Pancreas (tissue), 10 donors: Measurements from ENCODE around the gene LRFN5. TPM values are rescaled to one million over a fixed set of nuclear protein-coding genes. Genes with fewer than 3 reads are reported as not detected.
"Not testable (repeated sequence)": the region's sequence is repeated elsewhere in the genome, so short reads cannot be mapped to it uniquely, and the experiment has no call there.

ENCODE experiments used
- ATAC-seq, 4 donors: fragments of 200-7000 bp; cut with Tn5 transposase; one replicate each; pipeline versions ENCODE4 v1.8.0 to v1.9.1; 2020; ENCODE audit warnings: mild to moderate bottlenecking in 4 of 4, moderate library complexity in 4 of 4
- DNase-seq, 6 donors: peaks; one replicate each; pipeline ENCODE4 v3.0.0-alpha.2; 2020
- FAIRE-seq: peaks from 2 replicates; lab custom pipeline; 2012; peaks lifted over from hg19 to GRCh38; lab: Jason Lieb, UNC
- H3K27ac ChIP-seq, 4 donors: fragments of 200-600 bp; sonication (generic); 1 replicate in 3 of 4; 2 replicates in 1 of 4; pipeline versions ENCODE4 v1.5.0 to v1.8.0; 2020
- H3K27me3 ChIP-seq, 4 donors: fragments of 200-600 bp; one replicate each; pipeline ENCODE4 v1.8.0; 2021
- H3K36me3 ChIP-seq, 3 donors: fragments of 200-600 bp; sonication (generic) in 1 of 3; one replicate each; pipeline versions ENCODE4 v1.5.0 to v1.8.0; 2020 to 2021
- H3K4me1 ChIP-seq, 3 donors: fragments of 200-600 bp; one replicate each; pipeline ENCODE4 v1.8.0; 2021
- H3K4me3 ChIP-seq, 4 donors: fragments of 200-600 bp; sonication (generic) in 2 of 4; one replicate each; pipeline versions ENCODE4 v1.5.0 to v1.8.0; 2020 to 2021
- H3K9me3 ChIP-seq, 4 donors: fragments of 200-600 bp; one replicate each; pipeline ENCODE4 v1.8.0; 2021
- WGBS, 2 donors: extraction: QIAGEN DNeasy Blood & Tissue Kit; methylation state at CpG; one replicate each; pipeline ENCODE4 v1.1.7; 2013; 5-methylcytosine and 5-hydroxymethylcytosine counted together
- intact Hi-C, 3 donors: fragments of 100-400 bp; cut with DNase I; formaldehyde crosslinking; loops; one replicate each; pipeline versions ENCODE4 v1.11.1 to v1.14.2; 2022
- polyA plus RNA-seq, 2 donors: library from polyadenylated mRNA; stranded (reverse); fragments of 200-250 nt; gene quantifications; one replicate each; pipeline ENCODE4 v1.2.3, GENCODE V29; 2013
- total RNA-seq, 6 donors: library from RNA; stranded (reverse); fragmentation: NEBNext Ultra II Directional in 4 of 6; extraction: Animal tissue kit (Norgen Biotek cat#: 25700) in 4 of 6; gene quantifications; one replicate each; pipeline versions ENCODE4 v1.2.1 to v1.2.4, GENCODE V29; 2021 to 2023
- TF ChIP-seq, protein P1 (sequence below), 4 donors: fragments of 200-600 bp; sonication (generic) in 3 of 4; IDR thresholded peaks; one replicate each; pipeline versions ENCODE4 v1.5.0 to v1.8.0; 2021; ENCODE audit warnings: antibody characterized with exemption in 4 of 4
- donor health status: healthy with polysubstance abuse.
- donor health status: DM: no; HTN: no; CAD: no; lungs with moderate emphysema.
- donor health status: DM: no; HTN: no; CAD: no.
- donor health status: control.
- donor health status: control.
- donor health status: Bipolar disorder and iron deficiency.
- donor health status: DM: yes; HTN: yes; CAD: no.
- donor health status: DM: no; HTN: no; CAD: no.
- donor health status: DM: no; HTN: no; CAD: no.
- donor health status: DM: yes; HTN: yes; CAD: no.

The LRFN5 gene
- total and polyA plus RNA-seq, 8 donors, result 0.13 to 1.4 (median 0.29) TPM

DNA sequence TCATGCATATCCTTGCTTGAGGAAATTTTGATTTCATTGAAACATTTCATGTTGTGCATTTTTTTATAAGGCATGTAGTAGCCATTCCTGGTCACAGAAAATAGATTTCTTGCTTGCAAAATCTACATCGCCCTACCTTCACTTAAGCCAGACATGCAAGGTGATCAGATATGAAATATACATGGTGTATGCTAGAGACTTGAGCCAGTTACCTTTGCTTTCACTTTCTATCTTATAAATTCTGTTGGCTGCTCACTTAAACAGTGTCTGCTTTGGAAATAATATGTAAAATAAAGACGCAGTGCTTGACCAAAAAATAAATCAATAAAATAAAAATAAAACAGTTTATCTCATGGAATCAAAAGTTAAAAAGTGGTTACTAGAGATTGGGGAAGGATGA is 136.5 kb downstream of the LRFN5 start:
- WGBS, 2 donors, result 56 to 64% methylated on average over 2 of the region's 2 CpGs

DNA sequence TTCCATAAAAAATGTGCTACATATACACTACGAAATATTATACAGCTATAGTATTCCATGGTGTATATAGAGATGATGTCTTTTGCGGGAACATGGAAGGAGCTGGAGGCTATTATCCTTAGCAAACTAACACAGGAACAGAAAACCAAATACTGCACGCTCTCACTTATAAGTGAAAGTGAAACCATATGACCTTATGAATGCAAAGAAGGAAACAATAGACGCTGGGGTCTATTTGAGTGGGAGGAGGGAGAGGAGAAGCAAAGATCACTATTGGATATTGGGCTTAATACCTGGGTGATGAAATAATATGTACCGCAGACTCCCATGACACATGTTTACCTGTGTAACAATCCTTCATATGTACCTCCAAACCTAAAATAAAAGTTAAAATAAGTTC is 142.8 kb downstream of the LRFN5 start:
- ATAC-seq, result peak in 2 of 4 donors; percentile 34 to 35
- intact Hi-C loops, result no loop called here
- FAIRE-seq, result no peak
- Histone ChIP-seq H3K36me3 (no peaks in the 10 kb centered on the region), H3K27me3 (no peaks in the 10 kb centered on the region), H3K4me1 (no peaks in the 10 kb centered on the region), H3K9me3 (no peaks in the 10 kb centered on the region), H3K27ac (no peak overlapping the region), H3K4me3 (no peak overlapping the region)
- TF ChIP-seq, protein P1, sequence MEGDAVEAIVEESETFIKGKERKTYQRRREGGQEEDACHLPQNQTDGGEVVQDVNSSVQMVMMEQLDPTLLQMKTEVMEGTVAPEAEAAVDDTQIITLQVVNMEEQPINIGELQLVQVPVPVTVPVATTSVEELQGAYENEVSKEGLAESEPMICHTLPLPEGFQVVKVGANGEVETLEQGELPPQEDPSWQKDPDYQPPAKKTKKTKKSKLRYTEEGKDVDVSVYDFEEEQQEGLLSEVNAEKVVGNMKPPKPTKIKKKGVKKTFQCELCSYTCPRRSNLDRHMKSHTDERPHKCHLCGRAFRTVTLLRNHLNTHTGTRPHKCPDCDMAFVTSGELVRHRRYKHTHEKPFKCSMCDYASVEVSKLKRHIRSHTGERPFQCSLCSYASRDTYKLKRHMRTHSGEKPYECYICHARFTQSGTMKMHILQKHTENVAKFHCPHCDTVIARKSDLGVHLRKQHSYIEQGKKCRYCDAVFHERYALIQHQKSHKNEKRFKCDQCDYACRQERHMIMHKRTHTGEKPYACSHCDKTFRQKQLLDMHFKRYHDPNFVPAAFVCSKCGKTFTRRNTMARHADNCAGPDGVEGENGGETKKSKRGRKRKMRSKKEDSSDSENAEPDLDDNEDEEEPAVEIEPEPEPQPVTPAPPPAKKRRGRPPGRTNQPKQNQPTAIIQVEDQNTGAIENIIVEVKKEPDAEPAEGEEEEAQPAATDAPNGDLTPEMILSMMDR (IDR thresholded peaks at IDR 0.05), result no peak
- DNase-seq, result no peak
- 57 to 61% methylated on average over 5 of the region's 5 CpGs for WGBS, 2 donors

More for the DNA sequence above, 136.5 kb downstream of the LRFN5 start:
- Histone ChIP-seq H3K4me3 (no peak overlapping the region), H3K27ac (no peak overlapping the region), H3K4me1 (no peaks in the 10 kb centered on the region), H3K36me3 (no peaks in the 10 kb centered on the region), H3K27me3 (no peaks in the 10 kb centered on the region), H3K9me3 (no peaks in the 10 kb centered on the region)
- DNase-seq (no peak), ATAC-seq (no peak), FAIRE-seq (no peak)
- intact Hi-C loops, result no loop called here
- TF ChIP-seq, protein P1 (IDR thresholded peaks at IDR 0.05), result no peak

DNA sequence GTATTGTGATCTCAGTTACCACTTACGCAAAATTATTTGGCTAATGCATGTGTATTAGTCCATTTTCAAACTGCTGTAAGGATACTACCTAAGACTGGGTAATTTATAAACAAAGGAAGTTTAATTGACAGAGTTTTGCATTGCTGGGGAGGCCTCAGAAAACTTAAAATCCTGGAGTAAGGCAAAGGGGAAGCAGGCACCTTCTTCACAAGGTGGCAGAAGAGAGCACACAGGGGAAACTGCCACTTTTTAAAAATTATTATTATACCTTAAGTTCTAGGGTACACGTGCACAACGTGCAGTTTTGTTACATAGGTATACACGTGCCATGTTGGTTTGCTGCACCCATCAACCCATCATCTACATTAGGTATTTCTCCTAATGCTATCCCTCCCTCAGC is 143.9 kb downstream of the LRFN5 start:
- intact Hi-C loops, DNase-seq, H3K27ac ChIP-seq, H3K27me3 ChIP-seq, H3K4me1 ChIP-seq, FAIRE-seq, H3K4me3 ChIP-seq, ATAC-seq, H3K9me3 ChIP-seq, H3K36me3 ChIP-seq: not testable (repeated sequence)
- 51 to 58% methylated on average over 4 of the region's 4 CpGs for WGBS, 2 donors

DNA sequence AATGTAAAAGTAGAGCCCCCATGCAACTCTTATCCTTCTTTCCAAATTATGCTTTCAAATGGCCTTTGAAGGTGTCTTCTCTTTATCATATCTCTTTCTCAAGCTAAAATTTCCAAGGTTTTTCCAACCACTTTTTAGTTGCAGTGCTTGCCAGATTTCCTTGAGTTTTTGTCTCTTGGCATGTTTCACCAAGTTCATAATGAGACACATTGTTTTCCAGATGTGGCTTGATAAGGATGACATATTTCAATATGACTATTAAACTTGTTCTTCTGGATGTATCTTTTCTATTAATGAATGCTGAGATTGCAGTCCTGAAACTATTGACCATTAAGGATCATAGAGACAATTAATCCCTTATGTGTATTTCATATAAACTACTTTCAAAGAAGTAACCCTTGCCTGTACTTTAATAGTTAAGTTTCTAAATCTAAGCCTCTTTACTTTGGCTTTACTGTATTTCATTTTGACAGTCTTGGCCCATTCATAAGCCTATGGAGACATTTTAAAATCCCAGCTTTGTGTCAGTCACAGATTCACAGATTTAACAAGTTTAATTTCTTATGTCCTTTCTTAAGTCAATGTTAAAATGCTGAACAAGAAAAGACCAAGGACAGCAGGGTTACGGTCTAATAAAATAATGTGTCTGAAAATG is 151.5 kb downstream of the LRFN5 start:
- no peaks in the 10 kb centered on the region for H3K27me3 ChIP-seq
- no peak overlapping the region for H3K4me3 ChIP-seq
- TF ChIP-seq, protein P1 (IDR thresholded peaks at IDR 0.05), result no peak
- no peak for DNase-seq
- ATAC-seq, result no peak
- H3K4me1 ChIP-seq, result no peaks in the 10 kb centered on the region
- intact Hi-C loops, result no loop called here
- no peak for FAIRE-seq
- WGBS, 2 donors, result 69 to 93% methylated on average over 1 of the region's 1 CpG
- H3K36me3 ChIP-seq, result no peaks in the 10 kb centered on the region
- H3K27ac ChIP-seq, result no peak overlapping the region
- H3K9me3 ChIP-seq, result no peaks in the 10 kb centered on the region

DNA sequence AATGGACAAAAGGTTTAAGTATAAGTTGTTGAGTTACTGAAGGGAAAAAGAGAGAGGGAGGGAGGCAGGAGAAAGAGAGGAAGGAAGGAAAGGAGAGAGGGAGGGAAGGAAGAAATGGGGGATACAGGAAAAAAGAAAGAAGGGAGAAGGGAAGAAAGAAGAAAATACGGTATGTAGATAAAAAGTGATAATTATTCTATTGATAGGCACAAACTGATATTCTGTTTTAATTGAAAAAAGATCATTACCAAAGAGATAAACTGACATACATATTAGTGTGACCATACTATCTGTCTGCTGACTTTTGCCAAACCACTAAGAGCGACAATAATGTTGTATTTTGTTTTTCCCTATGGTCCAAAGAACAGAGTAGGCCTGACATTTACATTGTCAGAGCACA is 154.5 kb downstream of the LRFN5 start:
- no peak for ATAC-seq

More for the DNA sequence above, 154.5 kb downstream of the LRFN5 start:
- no peaks in the 10 kb centered on the region for H3K27me3 ChIP-seq
- no peaks in the 10 kb centered on the region for H3K36me3 ChIP-seq
- H3K9me3 ChIP-seq, result no peaks in the 10 kb centered on the region
- H3K4me1 ChIP-seq, result no peaks in the 10 kb centered on the region
- FAIRE-seq (no peak), DNase-seq (no peak)
- H3K4me3 ChIP-seq, result no peak overlapping the region
- WGBS, 2 donors, result 58 to 71% methylated on average over 2 of the region's 2 CpGs
- TF ChIP-seq, protein P1 (IDR thresholded peaks at IDR 0.05), result no peak
- no peak overlapping the region for H3K27ac ChIP-seq
- intact Hi-C loops, result no loop called here
